Smooth muscle cell of the pulmonary artery (primary cell): ENCODE results near the gene PKP1. TPM values are rescaled to one million over a fixed set of nuclear protein-coding genes. Genes with fewer than 3 reads are reported as not detected.

Experiments
- total RNA-seq: library from RNA; depleted of rRNA; stranded (reverse); fragments of >200 nt; gene quantifications from 2 replicates; pipeline ENCODE4 v1.2.3, GENCODE V29; 2014

PKP1 gene
- 0.13 and 0.30 TPM in 2 replicates for total RNA-seq

DNA sequence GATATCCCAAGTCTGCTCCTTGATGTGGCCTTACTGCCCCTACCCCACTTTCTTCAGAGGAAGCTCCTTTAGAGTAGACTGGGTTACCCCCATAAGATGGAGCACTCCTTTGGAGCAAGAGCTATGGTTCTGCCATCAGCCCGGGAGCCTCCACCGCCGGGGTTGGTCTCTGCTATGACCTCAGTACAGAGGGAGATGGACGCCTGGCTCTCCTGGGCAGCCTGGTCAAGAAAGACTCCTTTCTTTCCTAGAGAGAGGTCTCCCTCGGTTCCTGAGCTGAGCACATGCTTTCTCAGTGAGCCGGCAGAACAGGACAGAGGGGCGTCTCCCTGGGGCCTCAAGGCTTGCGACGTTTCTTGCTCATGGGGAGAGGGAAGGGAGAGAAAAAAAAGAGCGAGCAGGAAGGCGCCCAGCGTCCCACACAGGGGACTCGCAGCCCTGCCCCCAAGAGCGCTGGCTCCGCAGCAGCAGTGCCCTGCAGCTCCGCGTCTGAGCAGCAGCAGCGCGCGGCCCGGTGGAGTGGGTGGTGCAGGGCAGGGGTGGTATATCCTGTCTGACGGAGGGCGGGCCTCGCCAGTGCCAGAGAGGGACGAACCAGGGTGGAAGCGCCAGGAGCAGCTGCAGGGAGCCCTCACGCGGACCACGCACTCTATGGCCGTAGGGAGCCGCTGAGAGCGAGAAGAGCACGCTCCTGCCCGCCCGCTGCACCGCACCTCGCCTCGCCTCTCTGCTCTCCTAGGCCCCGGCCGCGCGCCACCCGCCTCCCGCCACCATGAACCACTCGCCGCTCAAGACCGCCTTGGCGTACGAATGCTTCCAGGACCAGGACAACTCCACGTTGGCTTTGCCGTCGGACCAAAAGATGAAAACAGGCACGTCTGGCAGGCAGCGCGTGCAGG lies at the start of gene PKP1:
Gene PKP1 (plus strand): TSS at position 576 of the 899 bp plus-strand sequence. CDS start 197 bp downstream, at position 773.

DNA sequence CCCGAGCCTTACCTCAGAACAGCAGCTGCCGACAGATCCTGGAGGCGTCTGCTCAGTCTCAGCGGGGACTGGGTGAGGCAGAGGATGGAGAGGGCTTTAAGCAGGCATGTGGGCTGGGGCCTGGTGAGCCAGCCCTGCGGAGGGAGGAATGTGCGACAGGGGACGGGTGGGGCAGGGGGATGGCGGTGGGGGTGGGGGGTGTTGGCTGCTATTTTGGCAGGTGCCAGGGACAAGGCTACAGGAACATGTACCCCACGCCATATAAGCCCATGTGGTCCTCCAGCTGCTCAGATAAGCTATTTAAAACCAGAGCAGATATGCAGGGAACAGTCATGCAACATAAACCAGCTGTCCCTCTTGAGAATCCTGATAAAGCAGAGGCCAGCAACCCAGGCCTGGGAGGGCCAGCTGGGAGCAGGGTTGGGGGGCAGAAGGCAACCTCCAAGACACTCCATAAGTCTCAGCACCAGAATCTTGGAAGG lies 94.3 kb downstream of the PKP1 start, which contains the start of gene TNNT2:
Gene TNNT2 (minus strand): TSS at position 70 of the 482 bp plus-strand sequence. CDS start 4,426 bp downstream, outside the sequence.

Other genes with a start within 250 kb of the PKP1 start
- 0.07 TPM in 1 of 2 replicates, not detected in the other for gene CACNA1S, start 171.1 kb upstream of the PKP1 start, total RNA-seq
- gene ASCL5, start 156.3 kb upstream of the PKP1 start, total RNA-seq, result not detected in 2 replicates
- gene TMEM9, start 129.0 kb upstream of the PKP1 start, total RNA-seq, result 66.0 and 78.4 TPM in 2 replicates
- gene IGFN1, start 92.7 kb upstream of the PKP1 start, total RNA-seq, result 0.07 TPM in 1 of 2 replicates, not detected in the other
- gene TNNT2, start 94.2 kb downstream of the PKP1 start, total RNA-seq, result under 0.01 TPM in 1 of 2 replicates, not detected in the other
- gene LAD1, start 115.8 kb downstream of the PKP1 start, total RNA-seq, result 0.07 TPM in 1 of 2 replicates, not detected in the other
- 0.03 TPM in 1 of 2 replicates, not detected in the other for gene TNNI1, start 138.2 kb downstream of the PKP1 start, total RNA-seq
- 94.6 and 176 TPM in 2 replicates for gene PHLDA3, start 185.7 kb downstream of the PKP1 start, total RNA-seq
- gene CSRP1, start 223.6 kb downstream of the PKP1 start, total RNA-seq, result 424 and 452 TPM in 2 replicates